H1 (cell line): Measurements from ENCODE around the gene PIGU. TPM values are rescaled to one million over a fixed set of nuclear protein-coding genes. Genes with fewer than 3 reads are reported as not detected.

ENCODE experiments used
- CTCF ChIA-PET: fragments of 300-600 bp; sonication (Branson Sonifier 250); formaldehyde crosslinking; loops from one replicate; lab custom pipeline; 2021; ENCODE audit not compliant: partially characterized antibody; lab: Charles Lee
- POLR2A ChIA-PET: fragments of 300-600 bp; sonication (Branson Sonifier 250); formaldehyde crosslinking; loops from one replicate; lab custom pipeline; 2021; ENCODE audit warnings: inconsistent platforms; ENCODE audit not compliant: partially characterized antibody; lab: Charles Lee
- DNase-seq, 2 experiments: peaks; one replicate each; pipeline versions ENCODE4 v3.0.0 to v3.0.0-alpha.2; 2010 to 2022; ENCODE audit warnings: low spot score in 2 of 2, low read depth in 1 of 2, mixed read lengths in 1 of 2
- FAIRE-seq: peaks from 2 replicates; lab custom pipeline; 2011; peaks lifted over from hg19 to GRCh38; lab: Jason Lieb, UNC
- H2AFZ ChIP-seq: 2 replicates; pipeline ENCODE4 v1.8.1; 2012; ENCODE audit warnings: low read length, inconsistent platforms
- H2AK5ac ChIP-seq: 2 replicates; pipeline ENCODE4 v1.6.1; 2013; ENCODE audit warnings: low read depth, low read length
- H2BK120ac ChIP-seq: replicated peaks from 2 replicates; pipeline ENCODE3; 2013; ENCODE audit warnings: low read depth, low read length, inconsistent platforms
- H2BK12ac ChIP-seq: 2 replicates; pipeline ENCODE4 v1.6.1; 2013; ENCODE audit warnings: low read depth, low read length
- H2BK15ac ChIP-seq: 2 replicates; pipeline ENCODE4 v1.6.1; 2013; ENCODE audit warnings: low read length
- H2BK20ac ChIP-seq: 2 replicates; pipeline ENCODE4 v1.6.1; 2013; ENCODE audit warnings: low read length
- H2BK5ac ChIP-seq: 2 replicates; pipeline ENCODE4 v1.6.1; 2013; ENCODE audit warnings: low read depth, low read length
- H3K14ac ChIP-seq: 2 replicates; pipeline ENCODE4 v1.6.1; 2013; ENCODE audit warnings: inconsistent platforms; ENCODE audit not compliant: insufficient read length
- H3K18ac ChIP-seq: 2 replicates; pipeline ENCODE4 v1.6.1; 2013; ENCODE audit warnings: low read length; ENCODE audit errors: extremely low read depth
- H3K23ac ChIP-seq: 2 replicates; pipeline ENCODE4 v1.6.1; 2013; ENCODE audit warnings: inconsistent platforms; ENCODE audit not compliant: insufficient read length
- H3K23me2 ChIP-seq: 2 replicates; pipeline ENCODE4 v1.6.1; 2013; ENCODE audit warnings: low read depth, low read length
- H3K27ac ChIP-seq: 2 replicates; pipeline ENCODE4 v1.6.1; 2011; ENCODE audit warnings: low read depth, low read length, inconsistent platforms
- H3K27me3 ChIP-seq, 4 experiments: replicated peaks in 1 of 4; 1 replicate in 1 of 4; 2 replicates in 3 of 4; pipeline versions ENCODE4 v1.6.1 to v1.8.1; 2011 to 2013; ENCODE audit warnings: low read length in 3 of 4, mild to moderate bottlenecking in 3 of 4, inconsistent platforms in 2 of 4, mixed read lengths in 2 of 4, moderate library complexity in 1 of 4; ENCODE audit not compliant: control insufficient read depth in 3 of 4, insufficient read depth in 3 of 4; ENCODE audit errors: extremely low read depth in 1 of 4
- H3K36me3 ChIP-seq, 4 experiments: 2 replicates each; pipeline versions ENCODE4 v1.6.1 to v1.8.1; 2011 to 2013; ENCODE audit warnings: mild to moderate bottlenecking in 4 of 4, low read length in 3 of 4, moderate library complexity in 2 of 4, control low read depth in 1 of 4, inconsistent platforms in 1 of 4; ENCODE audit not compliant: insufficient read depth in 4 of 4, control insufficient read depth in 2 of 4
- H3K4ac ChIP-seq: replicated peaks from 2 replicates; pipeline ENCODE3; 2013; ENCODE audit warnings: low read length, low read depth, mixed read lengths, inconsistent platforms; ENCODE audit not compliant: insufficient read length
- H3K4me1 ChIP-seq, 4 experiments: replicated peaks in 1 of 4; 1 replicate in 1 of 4; 2 replicates in 3 of 4; pipeline versions ENCODE4 v1.6.1 to v1.8.1; 2011 to 2013; ENCODE audit warnings: low read length in 3 of 4, inconsistent platforms in 2 of 4, mixed read lengths in 1 of 4; ENCODE audit not compliant: insufficient read depth in 4 of 4, control insufficient read depth in 3 of 4
- H3K4me2 ChIP-seq, 2 experiments: 2 replicates each; pipeline versions ENCODE4 v1.6.1 to v1.8.1; 2011 to 2013; ENCODE audit warnings: low read depth in 2 of 2, low read length in 2 of 2, control low read depth in 1 of 2, inconsistent platforms in 1 of 2, mild to moderate bottlenecking in 1 of 2; ENCODE audit not compliant: insufficient read depth in 1 of 2
- H3K4me3 ChIP-seq, 4 experiments: fragments of 200-600, 300-600 bp in 1 of 4; sonication (generic), shearing (Covaris generic), sonication (Bioruptor Twin) in 1 of 4; 2 replicates each; pipeline versions ENCODE4 v1.5.1 to v1.8.1; 2011 to 2016; ENCODE audit warnings: low read length in 4 of 4, low read depth in 3 of 4, control low read depth in 2 of 4, inconsistent platforms in 2 of 4, mild to moderate bottlenecking in 2 of 4, mixed read lengths in 1 of 4, moderate library complexity in 1 of 4; ENCODE audit not compliant: insufficient read depth in 2 of 4; ENCODE audit errors: extremely low read depth in 1 of 4
- H3K56ac ChIP-seq: replicated peaks from 2 replicates; pipeline ENCODE3; 2013; ENCODE audit warnings: low read depth, mild to moderate bottlenecking, mixed read lengths, low read length, inconsistent platforms; ENCODE audit not compliant: insufficient read length
- H3K79me1 ChIP-seq: 2 replicates; pipeline ENCODE4 v1.6.1; 2013; ENCODE audit warnings: low read depth, low read length, control low read depth
- H3K79me2 ChIP-seq, 2 experiments: 2 replicates each; pipeline versions ENCODE4 v1.6.1 to v1.8.1; 2012 to 2013; ENCODE audit warnings: low read length in 2 of 2, mild to moderate bottlenecking in 2 of 2, inconsistent platforms in 1 of 2; ENCODE audit not compliant: insufficient read depth in 2 of 2, control insufficient read depth in 1 of 2
- H3K9ac ChIP-seq, 4 experiments: replicated peaks in 1 of 4; 1 replicate in 1 of 4; 2 replicates in 3 of 4; pipeline versions ENCODE4 v1.6.1 to v1.8.1; 2011 to 2013; ENCODE audit warnings: low read depth in 3 of 4, low read length in 3 of 4, control low read depth in 2 of 4, mild to moderate bottlenecking in 2 of 4, moderate library complexity in 2 of 4, inconsistent platforms in 1 of 4; ENCODE audit errors: extremely low read depth in 1 of 4
- H3K9me3 ChIP-seq, 2 experiments: 2 replicates each; pipeline versions ENCODE4 v1.6.1 to v1.8.1; 2012 to 2013; ENCODE audit warnings: mild to moderate bottlenecking in 2 of 2, moderate library complexity in 2 of 2, control low read depth in 1 of 2, inconsistent platforms in 1 of 2, low read depth in 1 of 2, low read length in 1 of 2, mixed read lengths in 1 of 2; ENCODE audit not compliant: insufficient read depth in 2 of 2
- H4K20me1 ChIP-seq, 2 experiments: replicated peaks in 1 of 2; 2 replicates each; pipeline versions ENCODE3 to v1.8.1; 2011 to 2013; ENCODE audit warnings: inconsistent platforms in 2 of 2, low read length in 2 of 2, mild to moderate bottlenecking in 1 of 2; ENCODE audit not compliant: insufficient read depth in 2 of 2, control insufficient read depth in 1 of 2
- H4K5ac ChIP-seq: 2 replicates; pipeline ENCODE4 v1.6.1; 2013; ENCODE audit warnings: low read length, low read depth, mixed read lengths, inconsistent platforms; ENCODE audit not compliant: insufficient read length
- H4K8ac ChIP-seq: 2 replicates; pipeline ENCODE4 v1.8.0; 2013; ENCODE audit warnings: mild to moderate bottlenecking, moderate library complexity, low read length, inconsistent platforms; ENCODE audit not compliant: insufficient read depth; ENCODE audit errors: extremely low read depth
- H4K91ac ChIP-seq: replicated peaks from 2 replicates; pipeline ENCODE3; 2013; ENCODE audit warnings: low read length, mixed read lengths, inconsistent platforms; ENCODE audit not compliant: insufficient read length
- SIRT6 ChIP-seq: IDR thresholded peaks from one replicate; pipeline ENCODE4 v1.7.1; 2012; ENCODE audit warnings: low read length, inconsistent platforms
- WGBS, 2 experiments: shearing (Covaris generic) in 1 of 2; methylation state at CpG; one replicate each; pipeline versions ENCODE4 v1.1.6 to v1.1.7; 2013 to 2015; ENCODE audit warnings: low lambda C conversion rate in 2 of 2, mixed read lengths in 2 of 2, inconsistent platforms in 1 of 2, low coverage in 1 of 2, missing lambda C conversion rate in 1 of 2; ENCODE audit not compliant: insufficient replicate concordance in 2 of 2, insufficient coverage in 1 of 2, insufficient read length in 1 of 2; ENCODE audit errors: extremely low coverage in 1 of 2, missing lambda C conversion rate in 1 of 2; 5-methylcytosine and 5-hydroxymethylcytosine counted together
- polyA plus RNA-seq, 7 experiments: library from polyadenylated mRNA; depleted of rRNA in 3 of 7; stranded (reverse) in 5 of 7; unstranded in 2 of 7; fragments of >200 nt in 5 of 7; fragments of 200-250 nt in 2 of 7; gene quantifications; 1 replicate in 5 of 7; 2 replicates in 1 of 7; 4 replicates in 1 of 7; pipeline versions ENCODE4 v1.2.1 to v1.2.3, GENCODE V29; 2011 to 2013; ENCODE audit warnings: missing spikeins in 2 of 7, mixed read lengths in 2 of 7
- total RNA-seq: library from RNA; stranded (reverse); fragmentation: NEBNext Ultra II Directional; extraction: Animal tissue kit (Norgen Biotek cat#: 25700); gene quantifications from 2 replicates; pipeline ENCODE4 v1.2.1, GENCODE V29; 2021

Gene PIGU
- total and polyA plus RNA-seq, 2 of the 8 experiments (the other 6 are each of a cell fraction or from before 2014, with no cell fraction given): 28.3 to 117 TPM

- no peak overlapping the region for H2BK12ac ChIP-seq
- no peak overlapping the region for H2BK120ac ChIP-seq
- no peak overlapping the region for H3K27ac ChIP-seq
- no peak overlapping the region for H3K4me2 ChIP-seq
- no peak overlapping the region for H3K14ac ChIP-seq
- H3K56ac ChIP-seq: no peak overlapping the region
- H3K4me3 ChIP-seq: no peak overlapping the region
- H2BK20ac ChIP-seq: no peak overlapping the region
- no peak overlapping the region for H2BK5ac ChIP-seq
- no peak overlapping the region for H3K23ac ChIP-seq
- no peak overlapping the region for H3K4ac ChIP-seq
- H4K20me1 ChIP-seq: peaks cover 2 to 14% of the 10 kb centered on the region in 2 experiments
- no peak for FAIRE-seq
- 89% methylated on average over 15 of the region's 15 CpGs; no CpG with 5 or more reads in 1 of the 2 experiments for WGBS, 2 experiments
- no peak for TF ChIP-seq SIRT6
- TF ChIP-seq, all 59 proteins: peak for 0
- no peak overlapping the region for H3K18ac ChIP-seq
- no peak overlapping the region for H3K9ac ChIP-seq
- no peak overlapping the region for H4K91ac ChIP-seq
- H3K23me2 ChIP-seq: no peaks in the 10 kb centered on the region
- no peak overlapping the region for H2AK5ac ChIP-seq
- ChIA-PET POLR2A (interaction anchor here (1.9 kb wide), 1 partner anchor 10 kb away, joined by 4 read pairs; no protein-coding TSS in a partner anchor), CTCF (interaction anchor here (0.9 to 2.0 kb wide), 3 partner anchors 11 to 233 kb away, joined by 3 to 7 read pairs (median 4); no protein-coding TSS in a partner anchor)
- H4K8ac ChIP-seq: no peak overlapping the region
- no peak overlapping the region for H4K5ac ChIP-seq
- H3K9me3 ChIP-seq: no peaks in the 10 kb centered on the region
- peaks cover 11 to 35% (median 14%) of the 10 kb centered on the region in 4 experiments for H3K36me3 ChIP-seq
- DNase-seq: no peak
- H3K79me2 ChIP-seq: no peaks in the 10 kb centered on the region
- H2AFZ ChIP-seq: no peak overlapping the region
- no peaks in the 10 kb centered on the region for H3K4me1 ChIP-seq
- no peaks in the 10 kb centered on the region for H3K27me3 ChIP-seq
- peaks cover 4% of the 10 kb centered on the region; the same call in 1 of the 2 replicates for H3K79me1 ChIP-seq
- H2BK15ac ChIP-seq: no peak overlapping the region
Observed at GRCh38 chr20:34535301-34535840, 141.5 kb downstream of the PIGU start.
